HG03520 (cell line): Measurements from ENCODE around the gene TET1.
"Not testable (repeated sequence)": the region's sequence is repeated elsewhere in the genome, so short reads cannot be mapped to it uniquely, and the experiment has no call there.

Experiments
- ATAC-seq: cut with Tn5 transposase; IDR thresholded peaks from one replicate; pipeline ENCODE4 v1.9.1; 2021; ENCODE audit warnings: mild to moderate bottlenecking, moderate library complexity; ENCODE audit not compliant: unreplicated experiment

Gene TET1

GRCh38 chr10:68560186-68560942 lies at the start of gene TET1:
Gene TET1 (plus strand): TSS chr10:68560337. CDS start chr10:68572339, 12,002 bp downstream.
- ATAC-seq, result no peak

- not testable (repeated sequence) for ATAC-seq
Observed at GRCh38 chr10:68516216-68516615, 43.9 kb upstream of the TET1 start.

GRCh38 chr10:68516766-68517165 lies 43.4 kb upstream of the TET1 start:
- ATAC-seq, result no peak

- ATAC-seq, result no peak
Observed at GRCh38 chr10:68517188-68517587, 42.9 kb upstream of the TET1 start.

GRCh38 chr10:68518609-68519008 lies 41.5 kb upstream of the TET1 start:
- ATAC-seq, result not testable (repeated sequence)

GRCh38 chr10:68525490-68526038 lies 34.6 kb upstream of the TET1 start:
- not testable (repeated sequence) for ATAC-seq

GRCh38 chr10:68526634-68527307 lies 33.4 kb upstream of the TET1 start:
- no peak for ATAC-seq

GRCh38 chr10:68536973-68537372 lies 23.2 kb upstream of the TET1 start:
- no peak for ATAC-seq

GRCh38 chr10:68537796-68538195 lies 22.3 kb upstream of the TET1 start:
- no peak for ATAC-seq

GRCh38 chr10:68543004-68543918 lies 16.9 kb upstream of the TET1 start:
- peak; percentile 61 for ATAC-seq

- peak; percentile 50 for ATAC-seq
Observed at GRCh38 chr10:68550747-68551411, 9.3 kb upstream of the TET1 start.

- ATAC-seq, result no peak
Observed at GRCh38 chr10:68553138-68553537, 7.0 kb upstream of the TET1 start.

- no peak for ATAC-seq
Observed at GRCh38 chr10:68553599-68553998, 6.5 kb upstream of the TET1 start.

- no peak for ATAC-seq
Observed at GRCh38 chr10:68558478-68558877, 1.7 kb upstream of the TET1 start.

- no peak for ATAC-seq
Observed at GRCh38 chr10:68559251-68559650, 886 bp upstream of the TET1 start.

- ATAC-seq, result no peak
Observed at GRCh38 chr10:68559841-68560185, 324 bp upstream of the TET1 start.

- ATAC-seq, result no peak
Observed at GRCh38 chr10:68560943-68561864, 1.1 kb downstream of the TET1 start.

- ATAC-seq, result no peak
Observed at GRCh38 chr10:68561865-68562649, 1.9 kb downstream of the TET1 start.
